Hepatocyte (in vitro differentiated cells): ENCODE results near the gene PLD1.

Source experiments
- EZH2 ChIP-seq: fragments of 200-600 bp; sonication (generic); IDR thresholded peaks from 2 replicates; pipeline ENCODE4 v1.6.1; 2016; ENCODE audit warnings: antibody characterized with exemption, mild to moderate bottlenecking, borderline replicate concordance
- EZH2phosphoT487 ChIP-seq: fragments of 200-600 bp; sonication (generic); IDR thresholded peaks from one replicate; pipeline ENCODE4 v1.6.1; 2018; ENCODE audit warnings: antibody characterized with exemption, mild to moderate bottlenecking, low read depth, moderate library complexity; ENCODE audit not compliant: unreplicated experiment, severe bottlenecking
- TF ChIP-seq, protein P1 (sequence below): fragments of 200-600 bp; sonication (generic); IDR thresholded peaks from 2 replicates; pipeline ENCODE4 v1.5.1; 2016; ENCODE audit warnings: antibody characterized with exemption, mild to moderate bottlenecking; ENCODE audit not compliant: poor library complexity

GRCh38 chr3:171648069-171648468, 162.2 kb downstream of the PLD1 start:
- TF ChIP-seq, protein P1, sequence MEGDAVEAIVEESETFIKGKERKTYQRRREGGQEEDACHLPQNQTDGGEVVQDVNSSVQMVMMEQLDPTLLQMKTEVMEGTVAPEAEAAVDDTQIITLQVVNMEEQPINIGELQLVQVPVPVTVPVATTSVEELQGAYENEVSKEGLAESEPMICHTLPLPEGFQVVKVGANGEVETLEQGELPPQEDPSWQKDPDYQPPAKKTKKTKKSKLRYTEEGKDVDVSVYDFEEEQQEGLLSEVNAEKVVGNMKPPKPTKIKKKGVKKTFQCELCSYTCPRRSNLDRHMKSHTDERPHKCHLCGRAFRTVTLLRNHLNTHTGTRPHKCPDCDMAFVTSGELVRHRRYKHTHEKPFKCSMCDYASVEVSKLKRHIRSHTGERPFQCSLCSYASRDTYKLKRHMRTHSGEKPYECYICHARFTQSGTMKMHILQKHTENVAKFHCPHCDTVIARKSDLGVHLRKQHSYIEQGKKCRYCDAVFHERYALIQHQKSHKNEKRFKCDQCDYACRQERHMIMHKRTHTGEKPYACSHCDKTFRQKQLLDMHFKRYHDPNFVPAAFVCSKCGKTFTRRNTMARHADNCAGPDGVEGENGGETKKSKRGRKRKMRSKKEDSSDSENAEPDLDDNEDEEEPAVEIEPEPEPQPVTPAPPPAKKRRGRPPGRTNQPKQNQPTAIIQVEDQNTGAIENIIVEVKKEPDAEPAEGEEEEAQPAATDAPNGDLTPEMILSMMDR = no peak
- TF ChIP-seq EZH2 = no peak
- TF ChIP-seq EZH2phosphoT487 = no peak
